Mesenchymal stem cell (in vitro differentiated cells and primary cell): ENCODE measurements around the gene KYAT1.

Experiments
- DNase-seq: peaks from one replicate; pipeline ENCODE4 v3.0.0-alpha.2; 2013
- H2AFZ ChIP-seq: one replicate; pipeline ENCODE4 v1.6.1; 2013; ENCODE audit warnings: low read depth, mild to moderate bottlenecking, control low read depth, inconsistent platforms, low read length, moderate library complexity
- H2AK5ac ChIP-seq: 2 replicates; pipeline ENCODE4 v1.6.1; 2013; ENCODE audit warnings: low read length, moderate library complexity, mild to moderate bottlenecking, inconsistent platforms; ENCODE audit not compliant: severe bottlenecking
- H2BK120ac ChIP-seq: one replicate; pipeline ENCODE4 v1.6.1; 2013; ENCODE audit warnings: low read depth, mild to moderate bottlenecking, inconsistent platforms, low read length, moderate library complexity
- H2BK12ac ChIP-seq, 2 experiments: one replicate each; pipeline ENCODE4 v1.6.1; 2013; ENCODE audit warnings: inconsistent platforms in 2 of 2, low read length in 2 of 2, mild to moderate bottlenecking in 2 of 2, moderate library complexity in 2 of 2, control low read depth in 1 of 2
- H2BK15ac ChIP-seq: one replicate; pipeline ENCODE4 v1.6.1; 2013; ENCODE audit warnings: mild to moderate bottlenecking, low read depth, inconsistent platforms; ENCODE audit not compliant: poor library complexity, severe bottlenecking
- H2BK5ac ChIP-seq: 2 replicates; pipeline ENCODE4 v1.6.1; 2013; ENCODE audit warnings: low read depth, mild to moderate bottlenecking, low read length, control low read depth, inconsistent platforms; ENCODE audit not compliant: poor library complexity, severe bottlenecking
- H3K14ac ChIP-seq, 2 experiments: one replicate each; pipeline ENCODE4 v1.6.1; 2013; ENCODE audit warnings: inconsistent platforms in 2 of 2, low read length in 2 of 2, control low read depth in 1 of 2, mild to moderate bottlenecking in 1 of 2, moderate library complexity in 1 of 2
- H3K18ac ChIP-seq, 2 experiments: one replicate each; pipeline ENCODE4 v1.6.1; 2013; ENCODE audit warnings: inconsistent platforms in 2 of 2, low read length in 2 of 2, control low read depth in 1 of 2, low read depth in 1 of 2, mild to moderate bottlenecking in 1 of 2
- H3K23ac ChIP-seq, 2 experiments: one replicate each; pipeline ENCODE4 v1.6.1; 2013; ENCODE audit warnings: inconsistent platforms in 2 of 2, low read length in 2 of 2, mild to moderate bottlenecking in 2 of 2, moderate library complexity in 2 of 2, control low read depth in 1 of 2
- H3K27ac ChIP-seq: 2 replicates; pipeline ENCODE4 v1.5.1; 2013; ENCODE audit warnings: mild to moderate bottlenecking, moderate library complexity, low read length, control low read depth, inconsistent platforms; ENCODE audit not compliant: poor library complexity, severe bottlenecking
- H3K27me3 ChIP-seq, 2 experiments: 2 replicates each; pipeline versions ENCODE4 v1.6.1 to v1.7.0; 2013; ENCODE audit warnings: low read length in 2 of 2, mild to moderate bottlenecking in 2 of 2, moderate library complexity in 2 of 2, control low read depth in 1 of 2, inconsistent platforms in 1 of 2; ENCODE audit not compliant: control insufficient read depth in 1 of 2, insufficient read depth in 1 of 2
- H3K36me3 ChIP-seq, 2 experiments: 2 replicates each; pipeline versions ENCODE4 v1.6.1 to v1.7.0; 2013; ENCODE audit warnings: low read length in 2 of 2, control low read depth in 1 of 2, inconsistent platforms in 1 of 2, low read depth in 1 of 2, mild to moderate bottlenecking in 1 of 2; ENCODE audit not compliant: insufficient read depth in 2 of 2, control insufficient read depth in 1 of 2
- H3K4ac ChIP-seq, 2 experiments: one replicate each; pipeline ENCODE4 v1.6.1; 2013; ENCODE audit warnings: inconsistent platforms in 2 of 2, low read length in 2 of 2, mild to moderate bottlenecking in 2 of 2, moderate library complexity in 2 of 2, control low read depth in 1 of 2, low read depth in 1 of 2
- H3K4me1 ChIP-seq: 2 replicates; pipeline ENCODE4 v1.6.1; 2013; ENCODE audit warnings: low read depth, low read length, control low read depth; ENCODE audit not compliant: control insufficient read depth, insufficient read depth
- H3K4me2 ChIP-seq: 2 replicates; pipeline ENCODE4 v1.6.1; 2013; ENCODE audit warnings: low read length, mild to moderate bottlenecking, inconsistent platforms; ENCODE audit not compliant: poor library complexity, severe bottlenecking
- H3K4me3 ChIP-seq, 2 experiments: 2 replicates each; pipeline versions ENCODE4 v1.5.1 to v1.7.0; 2013; ENCODE audit warnings: low read length in 2 of 2, mild to moderate bottlenecking in 2 of 2, control low read depth in 1 of 2, low read depth in 1 of 2; ENCODE audit not compliant: insufficient read depth in 1 of 2
- H3K79me1 ChIP-seq: replicated peaks from 2 replicates; pipeline ENCODE4 v1.6.1; 2013; ENCODE audit warnings: mild to moderate bottlenecking, control low read depth, low read length, inconsistent platforms; ENCODE audit not compliant: poor library complexity, severe bottlenecking
- H3K9ac ChIP-seq: 2 replicates; pipeline ENCODE4 v1.7.0; 2013; ENCODE audit warnings: mild to moderate bottlenecking, low read length, moderate library complexity
- H3K9me3 ChIP-seq: 2 replicates; pipeline ENCODE4 v1.7.0; 2013; ENCODE audit warnings: mild to moderate bottlenecking, low read length; ENCODE audit not compliant: control insufficient read depth
- H4K8ac ChIP-seq: one replicate; pipeline ENCODE4 v1.6.1; 2013; ENCODE audit warnings: inconsistent platforms, mild to moderate bottlenecking, low read length, moderate library complexity
- H4K91ac ChIP-seq: one replicate; pipeline ENCODE4 v1.6.1; 2013; ENCODE audit warnings: mild to moderate bottlenecking, low read length, inconsistent platforms
- WGBS: methylation state at CpG from one replicate; pipeline ENCODE4 v1.1.7; 2013; ENCODE audit warnings: mixed read lengths; 5-methylcytosine and 5-hydroxymethylcytosine counted together

The KYAT1 gene

DNA sequence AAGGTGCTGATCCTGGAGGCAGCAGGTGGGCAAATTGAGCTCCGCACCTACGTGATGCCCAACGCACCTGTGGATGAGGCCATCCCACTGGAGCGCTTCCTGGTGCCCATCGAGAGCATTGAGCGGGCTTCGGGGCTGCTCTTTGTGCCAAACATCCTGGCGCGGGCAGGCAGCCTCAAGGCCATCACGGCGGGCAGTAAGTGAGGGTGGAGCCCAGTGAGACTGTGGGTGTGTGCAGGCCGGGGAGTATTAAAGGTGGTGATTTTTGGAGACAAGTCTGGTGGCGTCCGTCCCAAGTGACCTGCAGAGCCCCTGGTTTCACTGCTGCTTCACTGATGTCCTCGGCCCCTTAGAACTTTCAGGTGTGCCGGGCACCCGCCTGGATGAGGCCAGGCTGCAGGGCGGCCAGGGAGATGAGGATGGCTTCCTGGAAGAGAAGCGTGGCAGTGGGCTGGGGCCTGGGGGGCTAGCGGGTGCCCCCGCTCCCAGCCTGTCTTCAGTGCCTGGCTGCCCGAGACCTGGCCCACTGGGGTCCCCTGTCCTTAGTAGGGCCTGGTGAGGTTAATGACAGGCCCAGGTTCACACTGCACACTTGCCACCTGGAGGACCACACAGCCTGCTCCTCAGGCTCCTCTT is 59.2 kb downstream of the KYAT1 start:
- Histone ChIP-seq H2BK12ac (no peak overlapping the region), H3K4ac (no peak overlapping the region), H3K27ac (no peak overlapping the region), H2BK120ac (no peak overlapping the region), H3K9ac (no peak overlapping the region), H2AK5ac (no peak overlapping the region), H3K4me3 (no peak overlapping the region), H3K9me3 (no peaks in the 10 kb centered on the region), H3K79me1 (peaks cover 17% of the 10 kb centered on the region), H3K18ac (no peak overlapping the region), H2AFZ (no peak overlapping the region), H3K27me3 (no peaks in the 10 kb centered on the region), H4K91ac (no peak overlapping the region), H3K36me3 (peaks cover 59 to 71% of the 10 kb centered on the region in 2 experiments), H2BK5ac (no peak overlapping the region), H4K8ac (no peak overlapping the region), H2BK15ac (no peak overlapping the region), H3K4me2 (no peak overlapping the region), H3K14ac (no peak overlapping the region), H3K23ac (no peak overlapping the region), H3K4me1 (peaks cover 14% of the 10 kb centered on the region)
- WGBS: 95% methylated on average over 20 of the region's 22 CpGs
- DNase-seq: no peak

DNA sequence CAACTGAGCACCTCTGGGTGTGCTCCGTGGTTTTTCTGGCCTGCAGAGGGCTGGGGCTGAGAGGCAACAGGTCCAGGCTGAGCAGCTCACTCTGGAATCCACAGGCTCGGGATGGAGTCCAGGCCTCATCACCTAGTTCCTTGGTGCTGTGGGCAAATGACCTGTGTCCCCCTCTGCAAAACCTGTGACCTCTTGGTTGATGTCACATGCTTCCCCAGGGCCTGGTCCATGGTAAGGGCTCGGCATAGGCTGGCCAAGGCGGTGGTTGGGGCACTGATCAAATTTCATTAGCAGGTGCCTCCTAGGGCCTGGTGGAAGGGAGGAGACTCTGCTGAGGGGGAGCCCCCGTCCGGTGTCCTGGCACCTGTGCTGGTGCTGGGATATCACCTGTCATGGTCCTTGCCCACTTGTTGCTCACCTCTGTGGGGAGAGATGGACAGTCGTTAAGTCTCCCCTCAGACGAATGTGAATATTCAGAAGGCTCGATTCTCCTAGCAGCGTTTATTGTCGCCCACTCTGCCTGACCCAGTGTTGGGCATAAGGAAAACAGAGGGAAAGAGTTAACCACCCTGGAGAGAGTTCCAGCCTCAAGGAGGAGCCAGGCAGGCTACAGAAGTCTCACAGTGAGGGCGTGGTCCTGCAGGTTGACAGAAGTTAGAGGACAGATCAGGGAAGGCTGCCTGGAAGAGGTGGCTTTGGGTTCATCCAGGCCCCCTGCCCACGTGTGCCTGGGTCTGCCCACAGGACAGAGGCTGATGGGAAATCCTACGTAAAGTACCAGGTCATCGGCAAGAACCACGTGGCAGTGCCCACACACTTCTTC is 60.0 kb downstream of the KYAT1 start:
- H2AK5ac ChIP-seq: no peak overlapping the region
- H2AFZ ChIP-seq: no peak overlapping the region

DNA sequence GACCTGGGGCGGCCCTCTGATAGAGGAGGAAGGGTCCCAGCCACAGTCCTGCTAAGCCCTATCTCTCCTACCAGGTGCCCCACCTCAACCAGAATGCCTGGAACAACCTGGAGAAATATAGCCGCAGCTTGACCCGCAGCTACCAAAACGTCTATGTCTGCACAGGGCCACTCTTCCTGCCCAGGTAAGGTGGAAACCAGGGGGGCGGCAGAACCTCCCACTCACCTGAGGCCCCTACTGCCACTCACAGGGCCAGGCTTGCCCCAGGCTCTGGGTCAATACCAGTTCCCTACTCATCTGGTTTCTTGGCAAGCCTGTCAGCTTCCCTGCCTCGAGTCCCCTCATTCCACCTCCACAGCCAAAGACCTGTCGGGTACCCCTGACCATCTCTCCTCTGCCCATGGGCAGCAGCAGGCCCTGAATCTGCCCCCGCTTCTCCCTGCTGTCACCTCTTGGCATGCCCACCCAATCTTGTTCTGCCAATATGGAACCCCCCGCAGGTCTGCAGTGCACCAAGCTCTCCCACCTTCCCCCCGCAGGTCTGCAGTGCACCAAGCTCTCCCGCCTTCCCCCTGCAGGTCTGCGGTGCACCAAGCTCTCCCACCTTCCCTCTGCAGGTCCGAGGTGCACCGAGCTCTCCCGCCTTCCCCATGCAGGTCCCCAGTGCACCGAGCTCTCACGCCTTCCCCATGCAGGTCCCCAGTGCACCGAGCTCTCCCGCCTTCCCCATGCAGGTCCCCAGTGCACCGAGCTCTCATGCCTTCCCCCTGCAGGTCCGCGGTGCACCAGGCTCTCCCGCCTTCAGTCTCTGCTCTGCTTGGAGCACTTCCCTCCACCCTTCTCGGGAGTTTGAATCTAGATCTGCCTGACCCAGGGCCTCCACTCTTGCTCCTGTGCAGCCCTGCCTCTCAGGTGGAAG is 60.8 kb downstream of the KYAT1 start:
- no peak overlapping the region for H2BK120ac ChIP-seq
- H2BK12ac ChIP-seq: no peak overlapping the region
- H3K23ac ChIP-seq: no peak overlapping the region
- H3K4me1 ChIP-seq: peaks cover 14% of the 10 kb centered on the region
- peaks cover 10% of the 10 kb centered on the region for H3K79me1 ChIP-seq
- 94% methylated on average over 24 of the region's 24 CpGs for WGBS
- H4K91ac ChIP-seq: no peak overlapping the region
- no peak overlapping the region for H4K8ac ChIP-seq
- H3K4me3 ChIP-seq: no peak overlapping the region
- no peaks in the 10 kb centered on the region for H3K27me3 ChIP-seq
- no peak overlapping the region for H2AFZ ChIP-seq
- H3K4ac ChIP-seq: no peak overlapping the region
- H2AK5ac ChIP-seq: no peak overlapping the region
- H3K14ac ChIP-seq: no peak overlapping the region
- H3K9me3 ChIP-seq: no peaks in the 10 kb centered on the region
- H3K9ac ChIP-seq: no peak overlapping the region
- H3K36me3 ChIP-seq: peaks cover 43 to 55% of the 10 kb centered on the region in 2 experiments
- DNase-seq: no peak
- H3K18ac ChIP-seq: no peak overlapping the region
- no peak overlapping the region for H2BK5ac ChIP-seq
- no peak overlapping the region for H2BK15ac ChIP-seq
- no peak overlapping the region for H3K27ac ChIP-seq
- no peak overlapping the region for H3K4me2 ChIP-seq

More for the DNA sequence above, 60.0 kb downstream of the KYAT1 start:
- H3K23ac ChIP-seq: no peak overlapping the region
- no peak for DNase-seq
- no peak overlapping the region for H2BK15ac ChIP-seq
- H3K4ac ChIP-seq: no peak overlapping the region
- H3K36me3 ChIP-seq: peaks cover 52 to 63% of the 10 kb centered on the region in 2 experiments
- H3K9me3 ChIP-seq: no peaks in the 10 kb centered on the region
- H3K79me1 ChIP-seq: peaks cover 11% of the 10 kb centered on the region
- no peak overlapping the region for H4K91ac ChIP-seq
- H4K8ac ChIP-seq: no peak overlapping the region
- no peak overlapping the region for H2BK5ac ChIP-seq
- no peak overlapping the region for H3K4me2 ChIP-seq
- no peak overlapping the region for H3K9ac ChIP-seq
- no peaks in the 10 kb centered on the region for H3K27me3 ChIP-seq
- no peak overlapping the region for H3K14ac ChIP-seq
- peaks cover 14% of the 10 kb centered on the region for H3K4me1 ChIP-seq
- no peak overlapping the region for H2BK12ac ChIP-seq
- H3K27ac ChIP-seq: no peak overlapping the region
- no peak overlapping the region for H2BK120ac ChIP-seq
- H3K4me3 ChIP-seq: no peak overlapping the region
- WGBS: 93% methylated on average over 16 of the region's 16 CpGs
- H3K18ac ChIP-seq: no peak overlapping the region
